Stomach (tissue), 4 donors: ENCODE data around the gene NUP153.

Source experiments
- CTCF ChIP-seq, 7 experiments: fragments of 450-650 bp in 4 of 7; fragments of 200-600 bp in 3 of 7; sonication (generic) in 3 of 7; IDR thresholded peaks; one replicate each; pipeline ENCODE4 v1.5.1; 2016 to 2019; ENCODE audit warnings: antibody characterized with exemption in 7 of 7, control low read depth in 2 of 7, mild to moderate bottlenecking in 1 of 7
- POLR2A ChIP-seq, 4 donors: fragments of 450-650 bp; IDR thresholded peaks; one replicate each; pipeline ENCODE4 v1.6.1; 2016; ENCODE audit warnings: antibody characterized with exemption in 4 of 4, control low read depth in 2 of 4, mild to moderate bottlenecking in 1 of 4, moderate library complexity in 1 of 4
- POLR2AphosphoS5 ChIP-seq, 3 donors: sonication (generic); formaldehyde crosslinking; IDR thresholded peaks; one replicate each; pipeline ENCODE4 v1.6.1; 2016; ENCODE audit warnings: antibody characterized with exemption in 3 of 3

- TF ChIP-seq CTCF (IDR thresholded peaks at IDR 0.05), result no peak
- no peak for TF ChIP-seq POLR2AphosphoS5 (IDR thresholded peaks at IDR 0.05)
- TF ChIP-seq POLR2A (IDR thresholded peaks at IDR 0.05), result no peak
These were observed 118.7 kb downstream of the NUP153 start for GRCh38 chr6:17588011-17588410.
